H9 (cell line): Measurements from ENCODE around the gene DPYD. TPM values are rescaled to one million over a fixed set of nuclear protein-coding genes. Genes with fewer than 3 reads are reported as not detected.

Experiments used
- DNase-seq: peaks from one replicate; pipeline ENCODE4 v3.0.0-alpha.2; 2017
- H2AFZ ChIP-seq: one replicate; pipeline ENCODE4 v1.6.1; 2013; ENCODE audit warnings: mild to moderate bottlenecking, low read length, control low read depth, moderate library complexity
- H2AK5ac ChIP-seq: 2 replicates; pipeline ENCODE4 v1.6.1; 2013; ENCODE audit warnings: low read length, control low read depth, mixed read lengths; ENCODE audit not compliant: insufficient read length
- H2BK120ac ChIP-seq: one replicate; pipeline ENCODE4 v1.6.1; 2013; ENCODE audit warnings: low read depth, mild to moderate bottlenecking, low read length, control low read depth, inconsistent platforms; ENCODE audit not compliant: poor library complexity, severe bottlenecking
- H2BK12ac ChIP-seq: 2 replicates; pipeline ENCODE4 v1.6.1; 2013; ENCODE audit warnings: low read length, control low read depth, mixed read lengths, low read depth; ENCODE audit not compliant: insufficient read length
- H2BK15ac ChIP-seq: 2 replicates; pipeline ENCODE4 v1.6.1; 2013; ENCODE audit warnings: low read depth, low read length, control low read depth
- H2BK20ac ChIP-seq: one replicate; pipeline ENCODE4 v1.6.1; 2013; ENCODE audit warnings: low read depth, mild to moderate bottlenecking, low read length, control low read depth, inconsistent platforms; ENCODE audit not compliant: poor library complexity, severe bottlenecking
- H2BK5ac ChIP-seq: 2 replicates; pipeline ENCODE4 v1.6.1; 2013; ENCODE audit warnings: low read length, control low read depth, mixed read lengths; ENCODE audit not compliant: insufficient read length
- H3K14ac ChIP-seq: 2 replicates; pipeline ENCODE4 v1.6.1; 2013; ENCODE audit warnings: low read length, control low read depth; ENCODE audit not compliant: insufficient read depth
- H3K18ac ChIP-seq: 2 replicates; pipeline ENCODE4 v1.6.1; 2013; ENCODE audit warnings: low read depth, mild to moderate bottlenecking, mixed read lengths, low read length, control low read depth; ENCODE audit not compliant: insufficient read length
- H3K23ac ChIP-seq: 2 replicates; pipeline ENCODE4 v1.6.1; 2013; ENCODE audit warnings: low read length, control low read depth, mixed read lengths, low read depth; ENCODE audit not compliant: insufficient read length
- H3K23me2 ChIP-seq: 2 replicates; pipeline ENCODE4 v1.6.1; 2013; ENCODE audit warnings: low read depth, mild to moderate bottlenecking, mixed read lengths, low read length, control low read depth; ENCODE audit not compliant: insufficient read length, poor library complexity, severe bottlenecking
- H3K27ac ChIP-seq: 2 replicates; pipeline ENCODE4 v1.5.1; 2013; ENCODE audit warnings: low read length, control low read depth, mixed read lengths, low read depth; ENCODE audit not compliant: insufficient read length
- H3K27me3 ChIP-seq: 2 replicates; pipeline ENCODE4 v1.6.1; 2013; ENCODE audit warnings: low read length, control low read depth, inconsistent platforms; ENCODE audit not compliant: insufficient read depth
- H3K4ac ChIP-seq: 2 replicates; pipeline ENCODE4 v1.6.1; 2013; ENCODE audit warnings: low read depth, mild to moderate bottlenecking, control low read depth, inconsistent platforms, low read length, moderate library complexity
- H3K4me1 ChIP-seq: 2 replicates; pipeline ENCODE4 v1.6.1; 2013; ENCODE audit warnings: low read length, control low read depth, inconsistent platforms; ENCODE audit not compliant: insufficient read depth
- H3K4me2 ChIP-seq: 2 replicates; pipeline ENCODE4 v1.6.1; 2013; ENCODE audit warnings: low read length, control low read depth, mixed read lengths; ENCODE audit not compliant: insufficient read length, insufficient read depth
- H3K56ac ChIP-seq: 2 replicates; pipeline ENCODE4 v1.6.1; 2013; ENCODE audit warnings: low read depth, mild to moderate bottlenecking, mixed read lengths, low read length, control low read depth; ENCODE audit not compliant: insufficient read length
- H3K79me1 ChIP-seq: 2 replicates; pipeline ENCODE4 v1.6.1; 2013; ENCODE audit warnings: low read depth, mild to moderate bottlenecking, moderate library complexity, low read length, control low read depth, inconsistent platforms; ENCODE audit not compliant: insufficient read depth, poor library complexity, severe bottlenecking
- H3K79me2 ChIP-seq: 2 replicates; pipeline ENCODE4 v1.6.1; 2013; ENCODE audit warnings: low read length, control low read depth, inconsistent platforms; ENCODE audit not compliant: insufficient read depth
- H3K9ac ChIP-seq: 2 replicates; pipeline ENCODE4 v1.6.1; 2013; ENCODE audit warnings: low read length, control low read depth, mixed read lengths; ENCODE audit not compliant: insufficient read length; ENCODE audit errors: extremely low read depth
- H3K9me3 ChIP-seq: one replicate; pipeline ENCODE4 v1.6.1; 2013; ENCODE audit warnings: low read depth, low read length, inconsistent platforms; ENCODE audit not compliant: control insufficient read depth
- H3T11ph ChIP-seq: one replicate; pipeline ENCODE4 v1.6.1; 2013; ENCODE audit warnings: mild to moderate bottlenecking, low read length, control low read depth, inconsistent platforms
- H4K20me1 ChIP-seq: one replicate; pipeline ENCODE4 v1.6.1; 2013; ENCODE audit not compliant: control insufficient read depth, insufficient read length, insufficient read depth
- H4K5ac ChIP-seq: 2 replicates; pipeline ENCODE4 v1.6.1; 2013; ENCODE audit warnings: low read depth, mild to moderate bottlenecking, mixed read lengths, low read length, control low read depth; ENCODE audit not compliant: insufficient read length
- H4K8ac ChIP-seq: replicated peaks from 2 replicates; pipeline ENCODE4 v1.6.1; 2013; ENCODE audit warnings: low read length, control low read depth, mixed read lengths, low read depth; ENCODE audit not compliant: insufficient read length
- H4K91ac ChIP-seq: 2 replicates; pipeline ENCODE4 v1.6.1; 2013; ENCODE audit warnings: low read depth, mild to moderate bottlenecking, moderate library complexity, mixed read lengths, low read length, control low read depth; ENCODE audit not compliant: insufficient read length
- H3K27ac Mint-ChIP-seq, 3 experiments: 2 replicates in 2 of 3; 3 replicates in 1 of 3; pipeline ENCODE4 v1.8.0; 2020 to 2021; ENCODE audit warnings: mixed read lengths in 3 of 3, mild to moderate bottlenecking in 1 of 3, moderate library complexity in 1 of 3
- H3K27me3 Mint-ChIP-seq: 2 replicates; pipeline ENCODE4 v1.8.0; 2021; ENCODE audit warnings: low read depth, mild to moderate bottlenecking, moderate library complexity, mixed read lengths
- H3K36me3 Mint-ChIP-seq, 3 experiments: 2 replicates in 2 of 3; 3 replicates in 1 of 3; pipeline ENCODE4 v1.8.0; 2020 to 2021; ENCODE audit warnings: low read depth in 3 of 3, mixed read lengths in 3 of 3; ENCODE audit not compliant: insufficient read depth in 1 of 3
- H3K4me1 Mint-ChIP-seq, 2 experiments: 2 replicates each; pipeline ENCODE4 v1.8.0; 2020; ENCODE audit warnings: mixed read lengths in 2 of 2
- H3K4me3 Mint-ChIP-seq, 2 experiments: 2 replicates in 1 of 2; 3 replicates in 1 of 2; pipeline ENCODE4 v1.8.0; 2020 to 2021; ENCODE audit warnings: mild to moderate bottlenecking in 2 of 2, mixed read lengths in 2 of 2, moderate library complexity in 1 of 2
- H3K9me3 Mint-ChIP-seq, 2 experiments: 2 replicates in 1 of 2; 3 replicates in 1 of 2; pipeline ENCODE4 v1.8.0; 2020; ENCODE audit warnings: mild to moderate bottlenecking in 2 of 2, mixed read lengths in 2 of 2, moderate library complexity in 1 of 2
- WGBS: extraction: QIAGEN DNeasy Blood & Tissue Kit; methylation state at CpG from one replicate; pipeline ENCODE4 v1.1.7; 2013; ENCODE audit warnings: missing lambda C conversion rate, low lambda C conversion rate, mixed read lengths; ENCODE audit not compliant: insufficient read length; ENCODE audit errors: extremely low coverage; 5-methylcytosine and 5-hydroxymethylcytosine counted together
- total RNA-seq: library from RNA; stranded (reverse); gene quantifications from 2 replicates; pipeline ENCODE4 v1.2.1, GENCODE V29; 2021
- TF ChIP-seq, protein P1 (sequence below): fragments of 200-600 bp; sonication (generic); conservative IDR thresholded peaks from 3 replicates; pipeline ENCODE4 v1.8.0; 2021; ENCODE audit warnings: antibody characterized with exemption, mild to moderate bottlenecking

DPYD gene
- total RNA-seq, 1 experiment from 2014 or later, result 0.37 TPM

- H3K36me3 Mint-ChIP-seq, result no peaks in the 10 kb centered on the region
- no peak overlapping the region for H3T11ph ChIP-seq
- no peak overlapping the region for H2BK5ac ChIP-seq
- H3K4me2 ChIP-seq, result no peak overlapping the region
- H3K23ac ChIP-seq, result no peak overlapping the region
- H3K9me3 ChIP-seq, result no peaks in the 10 kb centered on the region
- H3K27me3 Mint-ChIP-seq, result peaks cover 6% of the 10 kb centered on the region
- H3K4me1 ChIP-seq, result no peaks in the 10 kb centered on the region
- no peak overlapping the region for H2BK120ac ChIP-seq
- no peak overlapping the region for H4K5ac ChIP-seq
- no peak for DNase-seq
- no peaks in the 10 kb centered on the region for H3K9me3 Mint-ChIP-seq
- no peak overlapping the region for H2BK20ac ChIP-seq
- H3K4me1 Mint-ChIP-seq, result no peaks in the 10 kb centered on the region; a peak in 1 of 4 replicates
- no peak overlapping the region for H2BK15ac ChIP-seq
- no peak overlapping the region for H2AK5ac ChIP-seq
- no peak overlapping the region for H3K4ac ChIP-seq
- H3K79me1 ChIP-seq, result no peaks in the 10 kb centered on the region
- H2BK12ac ChIP-seq, result no peak overlapping the region
- no peak overlapping the region for H4K8ac ChIP-seq
- no peak overlapping the region for H4K91ac ChIP-seq
- no peaks in the 10 kb centered on the region for H3K23me2 ChIP-seq
- H3K79me2 ChIP-seq, result no peaks in the 10 kb centered on the region
- H3K4me3 Mint-ChIP-seq, result no peak overlapping the region
- H3K27ac ChIP-seq, result no peak overlapping the region
- H3K18ac ChIP-seq, result no peak overlapping the region
- H3K9ac ChIP-seq, result no peak overlapping the region
- no peaks in the 10 kb centered on the region for H4K20me1 ChIP-seq
- no peak overlapping the region for H3K27ac Mint-ChIP-seq
- H3K27me3 ChIP-seq, result no peaks in the 10 kb centered on the region
- no peak overlapping the region for H3K56ac ChIP-seq
- H2AFZ ChIP-seq, result no peak overlapping the region
- H3K14ac ChIP-seq, result no peak overlapping the region
- TF ChIP-seq, protein P1, sequence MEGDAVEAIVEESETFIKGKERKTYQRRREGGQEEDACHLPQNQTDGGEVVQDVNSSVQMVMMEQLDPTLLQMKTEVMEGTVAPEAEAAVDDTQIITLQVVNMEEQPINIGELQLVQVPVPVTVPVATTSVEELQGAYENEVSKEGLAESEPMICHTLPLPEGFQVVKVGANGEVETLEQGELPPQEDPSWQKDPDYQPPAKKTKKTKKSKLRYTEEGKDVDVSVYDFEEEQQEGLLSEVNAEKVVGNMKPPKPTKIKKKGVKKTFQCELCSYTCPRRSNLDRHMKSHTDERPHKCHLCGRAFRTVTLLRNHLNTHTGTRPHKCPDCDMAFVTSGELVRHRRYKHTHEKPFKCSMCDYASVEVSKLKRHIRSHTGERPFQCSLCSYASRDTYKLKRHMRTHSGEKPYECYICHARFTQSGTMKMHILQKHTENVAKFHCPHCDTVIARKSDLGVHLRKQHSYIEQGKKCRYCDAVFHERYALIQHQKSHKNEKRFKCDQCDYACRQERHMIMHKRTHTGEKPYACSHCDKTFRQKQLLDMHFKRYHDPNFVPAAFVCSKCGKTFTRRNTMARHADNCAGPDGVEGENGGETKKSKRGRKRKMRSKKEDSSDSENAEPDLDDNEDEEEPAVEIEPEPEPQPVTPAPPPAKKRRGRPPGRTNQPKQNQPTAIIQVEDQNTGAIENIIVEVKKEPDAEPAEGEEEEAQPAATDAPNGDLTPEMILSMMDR, result no peak
- no CpG with 5 or more reads among the region's 2 CpGs for WGBS
These were observed 123.2 kb downstream of the DPYD start for GRCh38 chr1:97797403-97798183.
